Caki2 (cell line): ENCODE data around the gene PCDHGA1. TPM values are rescaled to one million over a fixed set of nuclear protein-coding genes. Genes with fewer than 3 reads are reported as not detected.
"Not testable (repeated sequence)": the region's sequence is repeated elsewhere in the genome, so short reads cannot be mapped to it uniquely, and the experiment has no call there.

ENCODE experiments used
- DNase-seq: peaks from one replicate; pipeline ENCODE4 v3.0.0-alpha.2; 2015; ENCODE audit warnings: low read depth
- in situ Hi-C: cut with HindIII; loops from 2 replicates; pipeline ENCODE4 v1.10.0; 2016; ENCODE audit warnings: low sequenced_read_pairs, low pct_unique_long_range_greater_than_20kb, mixed read lengths
- total RNA-seq: library from RNA; depleted of rRNA; stranded (reverse); fragments of >200 nt; shearing (Covaris generic); gene quantifications from 2 replicates; pipeline ENCODE4 v1.2.3, GENCODE V29; 2014; ENCODE audit warnings: low replicate concordance

Gene PCDHGA1
- total RNA-seq, 1 experiment from 2014 or later: 0.07 TPM

GRCh38 chr5:141420855-141421488 lies 90.7 kb downstream of the PCDHGA1 start, which contains the start of gene PCDHGA11:
Gene PCDHGA11 (plus strand): TSS chr5:141421051. CDS start chr5:141421228, 177 bp downstream.
- in situ Hi-C loops: no loop called here
- DNase-seq: no peak

- DNase-seq: no peak
- in situ Hi-C loops: no loop called here
Measured at GRCh38 chr5:141421489-141421855, 91.2 kb downstream of the PCDHGA1 start.

GRCh38 chr5:141422742-141423291 lies 92.5 kb downstream of the PCDHGA1 start:
- DNase-seq: no peak
- in situ Hi-C loops: no loop called here

GRCh38 chr5:141427783-141428426 lies 97.6 kb downstream of the PCDHGA1 start:
- DNase-seq: no peak
- in situ Hi-C loops: no loop called here

GRCh38 chr5:141430332-141431113 lies 100.2 kb downstream of the PCDHGA1 start, which contains the start of gene PCDHGA12:
Gene PCDHGA12 (plus strand): TSS chr5:141430507. CDS start chr5:141430760, 253 bp downstream.
- in situ Hi-C loops: no loop called here
- DNase-seq: no peak

GRCh38 chr5:141431286-141431685 lies 101.0 kb downstream of the PCDHGA1 start:
- DNase-seq: no peak
- in situ Hi-C loops: no loop called here

- DNase-seq, in situ Hi-C loops: not testable (repeated sequence)
Measured at GRCh38 chr5:141432308-141432707, 102.0 kb downstream of the PCDHGA1 start.

GRCh38 chr5:141432726-141433125 lies 102.4 kb downstream of the PCDHGA1 start:
- DNase-seq, in situ Hi-C loops: not testable (repeated sequence)

GRCh38 chr5:141434006-141434405 lies 103.7 kb downstream of the PCDHGA1 start:
- DNase-seq: no peak
- in situ Hi-C loops: no loop called here

GRCh38 chr5:141437221-141437620 lies 106.9 kb downstream of the PCDHGA1 start:
- DNase-seq: no peak
- in situ Hi-C loops: no loop called here

GRCh38 chr5:141439411-141440141 lies 109.3 kb downstream of the PCDHGA1 start:
- in situ Hi-C loops: no loop called here
- DNase-seq: no peak

GRCh38 chr5:141440341-141440740 lies 110.0 kb downstream of the PCDHGA1 start:
- in situ Hi-C loops: no loop called here
- no peak for DNase-seq

GRCh38 chr5:141441571-141442170 lies 111.4 kb downstream of the PCDHGA1 start:
- no peak for DNase-seq
- in situ Hi-C loops: no loop called here

- peak; percentile 1 for DNase-seq
Measured at GRCh38 chr5:141465351-141465750, 135.0 kb downstream of the PCDHGA1 start.

GRCh38 chr5:141475625-141476131 lies 145.4 kb downstream of the PCDHGA1 start, which contains the start of gene PCDHGC3:
Gene PCDHGC3 (plus strand): TSS chr5:141475966. CDS start chr5:141476117, 151 bp downstream.
- peak; percentile 90 for DNase-seq
- in situ Hi-C loops: no loop called here

More at GRCh38 chr5:141465351-141465750, 135.0 kb downstream of the PCDHGA1 start:
- in situ Hi-C loops: no loop called here

- peak; percentile 66 for DNase-seq
- in situ Hi-C loops: no loop called here
Measured at GRCh38 chr5:141476132-141476911, 146.0 kb downstream of the PCDHGA1 start.
